ENCODE measurements around the gene ADCY3. TPM values are rescaled to one million over a fixed set of nuclear protein-coding genes. Genes with fewer than 3 reads are reported as not detected.

ADCY3 gene
- total RNA-seq, 1 experiment from 2014 or later: 6.7 TPM

GRCh38 chr2:24915796-24916195, 4.2 kb downstream of the ADCY3 start:
- no peak for DNase-seq

GRCh38 chr2:24915175-24915574, 4.9 kb downstream of the ADCY3 start:
- H3K36me3 ChIP-seq: peaks cover 3% of the 10 kb centered on the region
- H3K9me3 ChIP-seq: no peaks in the 10 kb centered on the region
- H3K4me3 ChIP-seq: no peak overlapping the region
- H3K27me3 ChIP-seq: no peaks in the 10 kb centered on the region
- DNase-seq: no peak

More at GRCh38 chr2:24915796-24916195, 4.2 kb downstream of the ADCY3 start:
- H3K9me3 ChIP-seq: no peaks in the 10 kb centered on the region
- no peaks in the 10 kb centered on the region for H3K27me3 ChIP-seq
- H3K36me3 ChIP-seq: peaks cover 3% of the 10 kb centered on the region
- H3K4me3 ChIP-seq: no peak overlapping the region

- Histone ChIP-seq H3K27me3 (no peaks in the 10 kb centered on the region), H3K36me3 (peaks cover 3% of the 10 kb centered on the region), H3K9me3 (no peaks in the 10 kb centered on the region), H3K4me3 (no peak overlapping the region)
- DNase-seq: no peak
Observed at GRCh38 chr2:24914713-24915112, 5.3 kb downstream of the ADCY3 start.

- H3K9me3 ChIP-seq: no peaks in the 10 kb centered on the region
- peaks cover 3% of the 10 kb centered on the region for H3K36me3 ChIP-seq
- no peak for DNase-seq
- no peak overlapping the region for H3K4me3 ChIP-seq
- no peaks in the 10 kb centered on the region for H3K27me3 ChIP-seq
Observed at GRCh38 chr2:24913911-24914310, 6.1 kb downstream of the ADCY3 start.

- Histone ChIP-seq H3K9me3 (no peaks in the 10 kb centered on the region), H3K4me3 (no peak overlapping the region), H3K36me3 (peaks cover 3% of the 10 kb centered on the region), H3K27me3 (no peaks in the 10 kb centered on the region)
- no peak for DNase-seq
Observed at GRCh38 chr2:24912986-24913385, 7.1 kb downstream of the ADCY3 start.

- H3K4me3 ChIP-seq: no peak overlapping the region
- no peaks in the 10 kb centered on the region for H3K27me3 ChIP-seq
- H3K36me3 ChIP-seq: peaks cover 3% of the 10 kb centered on the region
- no peak for DNase-seq
- H3K9me3 ChIP-seq: no peaks in the 10 kb centered on the region
Observed at GRCh38 chr2:24912523-24912922, 7.5 kb downstream of the ADCY3 start.

GRCh38 chr2:24910245-24910644, 9.8 kb downstream of the ADCY3 start:
- Histone ChIP-seq H3K4me3 (no peak overlapping the region), H3K27me3 (no peaks in the 10 kb centered on the region)

GRCh38 chr2:24909555-24910177, 10.4 kb downstream of the ADCY3 start:
- no peak overlapping the region for H3K4me3 ChIP-seq
- no peaks in the 10 kb centered on the region for H3K9me3 ChIP-seq
- H3K36me3 ChIP-seq: peaks cover 3% of the 10 kb centered on the region
- DNase-seq: no peak
- no peaks in the 10 kb centered on the region for H3K27me3 ChIP-seq

More at GRCh38 chr2:24910245-24910644, 9.8 kb downstream of the ADCY3 start:
- peaks cover 3% of the 10 kb centered on the region for H3K36me3 ChIP-seq
- DNase-seq: no peak
- H3K9me3 ChIP-seq: no peaks in the 10 kb centered on the region

- DNase-seq: no peak
- Histone ChIP-seq H3K36me3 (peaks cover 3% of the 10 kb centered on the region; the same call in 1 of the 2 replicates), H3K27me3 (no peaks in the 10 kb centered on the region), H3K9me3 (no peaks in the 10 kb centered on the region), H3K4me3 (no peak overlapping the region)
Observed at GRCh38 chr2:24908461-24908901, 11.6 kb downstream of the ADCY3 start.

- Histone ChIP-seq H3K4me3 (no peak overlapping the region), H3K9me3 (no peaks in the 10 kb centered on the region)
- no peak for DNase-seq
Observed at GRCh38 chr2:24907116-24907515, 12.9 kb downstream of the ADCY3 start.

GRCh38 chr2:24906466-24906865, 13.6 kb downstream of the ADCY3 start:
- Histone ChIP-seq H3K4me3 (no peak overlapping the region), H3K9me3 (no peaks in the 10 kb centered on the region), H3K36me3 (no peaks in the 10 kb centered on the region; the same call in 1 of the 2 replicates), H3K27me3 (no peaks in the 10 kb centered on the region)
- DNase-seq: no peak

More at GRCh38 chr2:24907116-24907515, 12.9 kb downstream of the ADCY3 start:
- peaks cover 3% of the 10 kb centered on the region; the same call in 1 of the 2 replicates for H3K36me3 ChIP-seq
- no peaks in the 10 kb centered on the region for H3K27me3 ChIP-seq

- DNase-seq: no peak
- H3K4me3 ChIP-seq: no peak overlapping the region
- H3K36me3 ChIP-seq: no peaks in the 10 kb centered on the region; the same call in none of the 2 replicates
- H3K27me3 ChIP-seq: no peaks in the 10 kb centered on the region
- no peaks in the 10 kb centered on the region for H3K9me3 ChIP-seq
Observed at GRCh38 chr2:24903161-24904103, 16.6 kb downstream of the ADCY3 start.

- H3K27me3 ChIP-seq: no peaks in the 10 kb centered on the region
Observed at GRCh38 chr2:24899361-24899910, 20.6 kb downstream of the ADCY3 start.

GRCh38 chr2:24898122-24899109, 21.6 kb downstream of the ADCY3 start:
- no peaks in the 10 kb centered on the region; the same call in none of the 2 replicates for H3K36me3 ChIP-seq
- DNase-seq: no peak
- no peak overlapping the region for H3K4me3 ChIP-seq

More at GRCh38 chr2:24899361-24899910, 20.6 kb downstream of the ADCY3 start:
- Histone ChIP-seq H3K4me3 (no peak overlapping the region), H3K9me3 (peaks cover 14% of the 10 kb centered on the region), H3K36me3 (no peaks in the 10 kb centered on the region; the same call in none of the 2 replicates)
- no peak for DNase-seq

GRCh38 chr2:24894750-24895149, 25.3 kb downstream of the ADCY3 start:
- H3K27me3 ChIP-seq: no peaks in the 10 kb centered on the region
- no peak for DNase-seq
- no peaks in the 10 kb centered on the region; the same call in none of the 2 replicates for H3K36me3 ChIP-seq
- peaks cover 19% of the 10 kb centered on the region for H3K9me3 ChIP-seq
- no peak overlapping the region for H3K4me3 ChIP-seq

More at GRCh38 chr2:24898122-24899109, 21.6 kb downstream of the ADCY3 start:
- peaks cover 15% of the 10 kb centered on the region for H3K9me3 ChIP-seq
- no peaks in the 10 kb centered on the region for H3K27me3 ChIP-seq

GRCh38 chr2:24893934-24894333, 26.1 kb downstream of the ADCY3 start:
- no peaks in the 10 kb centered on the region for H3K27me3 ChIP-seq
- H3K9me3 ChIP-seq: peaks cover 19% of the 10 kb centered on the region
- H3K4me3 ChIP-seq: no peak overlapping the region
- DNase-seq: no peak
- H3K36me3 ChIP-seq: no peaks in the 10 kb centered on the region; the same call in 1 of the 2 replicates

Measured in MG63 (cell line).